ENCODE data around the gene INSYN1. TPM values are rescaled to one million over a fixed set of nuclear protein-coding genes. Genes with fewer than 3 reads are reported as not detected.
"Not testable (repeated sequence)": the region's sequence is repeated elsewhere in the genome, so short reads cannot be mapped to it uniquely, and the experiment has no call there.

The INSYN1 gene
- polyA plus RNA-seq, 1 donor from 2014 or later = 21.3 TPM

DNA sequence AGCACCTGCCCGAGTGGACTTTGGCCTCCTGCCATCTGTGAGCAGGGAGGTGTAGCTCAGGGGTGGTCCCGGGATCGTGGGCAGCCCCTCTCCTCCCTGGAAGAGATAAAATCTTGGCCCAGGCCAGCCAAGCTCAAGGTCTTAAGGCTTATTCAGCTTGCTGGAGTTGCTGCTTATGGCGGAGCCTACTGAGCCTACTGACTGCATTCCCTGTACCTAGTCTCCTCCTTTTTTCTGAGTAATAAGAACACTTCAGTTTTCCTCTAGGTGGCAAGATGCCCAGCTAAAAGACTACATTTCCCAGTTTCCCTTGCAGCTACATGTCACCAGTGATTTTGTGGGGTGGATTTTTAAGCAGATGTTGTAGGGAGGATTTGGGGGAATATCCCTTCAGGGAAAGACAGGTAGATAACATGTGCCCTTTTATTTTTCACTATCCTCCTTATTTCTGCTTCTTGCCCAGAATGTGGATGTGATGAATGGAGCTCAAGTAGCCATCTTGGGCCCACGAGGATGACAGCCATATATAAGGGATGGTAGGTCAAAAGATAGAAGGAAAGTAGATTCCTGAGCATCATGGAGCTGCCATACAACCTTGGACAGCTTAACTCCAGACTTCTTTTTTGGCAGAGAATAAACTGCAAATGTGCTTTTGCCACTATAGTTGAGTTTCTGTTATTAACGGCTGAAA lies 41.4 kb upstream of the INSYN1 start:
- no peaks in the 10 kb centered on the region for H3K79me2 ChIP-seq (replicated peaks; ENCODE audit: insufficient read depth, low read length)
- H3K9ac ChIP-seq (ENCODE audit: low read length) = no peak overlapping the region
- no peak overlapping the region for H2AFZ ChIP-seq (ENCODE audit: low read depth, low read length)
- no peaks in the 10 kb centered on the region for H3K36me3 ChIP-seq (ENCODE audit: insufficient read depth, low read length)
- H3K9me3 ChIP-seq (ENCODE audit: low read length) = no peaks in the 10 kb centered on the region
- no peak overlapping the region for H3K4me3 ChIP-seq (ENCODE audit: low read length)
- no peak for TF ChIP-seq EP300 (conservative IDR thresholded peaks at IDR 0.05; ENCODE audit: poor library complexity, severe bottlenecking)
- TF ChIP-seq TAF1 (IDR thresholded peaks at IDR 0.05; ENCODE audit: low read depth) = no peak
- TF ChIP-seq SMC3 (conservative IDR thresholded peaks at IDR 0.05; ENCODE audit: poor library complexity) = no peak
- no peak for TF ChIP-seq CTCF (IDR thresholded peaks at IDR 0.05; ENCODE audit: poor library complexity, severe bottlenecking)
- no peak overlapping the region for H3K27ac ChIP-seq (ENCODE audit: low read length)
- no peak overlapping the region for H3K4me2 ChIP-seq (ENCODE audit: low read length)
- H3F3A ChIP-seq (ENCODE audit: insufficient read depth, low read length, poor library complexity, severe bottlenecking) = no peaks in the 10 kb centered on the region
- no peaks in the 10 kb centered on the region for H4K20me1 ChIP-seq (ENCODE audit: insufficient read depth)
- no peaks in the 10 kb centered on the region for H3K27me3 ChIP-seq (ENCODE audit: insufficient read depth, low read depth, low read length)
- no peaks in the 10 kb centered on the region for H3K9me2 ChIP-seq (ENCODE audit: insufficient read depth, low read length)

GRCh38 chr15:73792899-73793541 lies 39.9 kb upstream of the INSYN1 start:
- not testable (repeated sequence) for H3K36me3 ChIP-seq (ENCODE audit: insufficient read depth, low read length); H2AFZ ChIP-seq (ENCODE audit: low read depth, low read length); H3K79me2 ChIP-seq (replicated peaks; ENCODE audit: insufficient read depth, low read length); H3K4me3 ChIP-seq (ENCODE audit: low read length); H3K4me2 ChIP-seq (ENCODE audit: low read length); H3K9me3 ChIP-seq (ENCODE audit: low read length); H3K27me3 ChIP-seq (ENCODE audit: insufficient read depth, low read depth, low read length); H3F3A ChIP-seq (ENCODE audit: insufficient read depth, low read length, poor library complexity, severe bottlenecking); H3K27ac ChIP-seq (ENCODE audit: low read length); H3K9me2 ChIP-seq (ENCODE audit: insufficient read depth, low read length); H3K9ac ChIP-seq (ENCODE audit: low read length); H4K20me1 ChIP-seq (ENCODE audit: insufficient read depth)

GRCh38 chr15:73792415-73792814 lies 39.3 kb upstream of the INSYN1 start:
- Histone ChIP-seq H4K20me1 (ENCODE audit: insufficient read depth) (no peaks in the 10 kb centered on the region), H3K4me2 (ENCODE audit: low read length) (no peak overlapping the region), H3K9me3 (ENCODE audit: low read length) (no peaks in the 10 kb centered on the region), H3K36me3 (ENCODE audit: insufficient read depth, low read length) (no peaks in the 10 kb centered on the region), H3K27ac (ENCODE audit: low read length) (no peak overlapping the region), H3K9me2 (ENCODE audit: insufficient read depth, low read length) (no peaks in the 10 kb centered on the region), H3K79me2 (replicated peaks; ENCODE audit: insufficient read depth, low read length) (no peaks in the 10 kb centered on the region), H3K4me3 (ENCODE audit: low read length) (no peak overlapping the region), H2AFZ (ENCODE audit: low read depth, low read length) (no peak overlapping the region), H3K9ac (ENCODE audit: low read length) (no peak overlapping the region), H3K27me3 (ENCODE audit: insufficient read depth, low read depth, low read length) (no peaks in the 10 kb centered on the region), H3F3A (ENCODE audit: insufficient read depth, low read length, poor library complexity, severe bottlenecking) (no peaks in the 10 kb centered on the region)
- TF ChIP-seq TAF1 (IDR thresholded peaks at IDR 0.05; ENCODE audit: low read depth) = no peak
- no peak for TF ChIP-seq POLR2AphosphoS5 (IDR thresholded peaks at IDR 0.05)
- TF ChIP-seq MXI1 (conservative IDR thresholded peaks at IDR 0.05; ENCODE audit: poor library complexity, severe bottlenecking) = no peak
- TF ChIP-seq EZH2 (IDR thresholded peaks at IDR 0.05; ENCODE audit: borderline replicate concordance, insufficient read depth, low read length, poor library complexity, severe bottlenecking) = no peak
- no peak for TF ChIP-seq SMC3 (conservative IDR thresholded peaks at IDR 0.05; ENCODE audit: poor library complexity)
- TF ChIP-seq, protein P1, sequence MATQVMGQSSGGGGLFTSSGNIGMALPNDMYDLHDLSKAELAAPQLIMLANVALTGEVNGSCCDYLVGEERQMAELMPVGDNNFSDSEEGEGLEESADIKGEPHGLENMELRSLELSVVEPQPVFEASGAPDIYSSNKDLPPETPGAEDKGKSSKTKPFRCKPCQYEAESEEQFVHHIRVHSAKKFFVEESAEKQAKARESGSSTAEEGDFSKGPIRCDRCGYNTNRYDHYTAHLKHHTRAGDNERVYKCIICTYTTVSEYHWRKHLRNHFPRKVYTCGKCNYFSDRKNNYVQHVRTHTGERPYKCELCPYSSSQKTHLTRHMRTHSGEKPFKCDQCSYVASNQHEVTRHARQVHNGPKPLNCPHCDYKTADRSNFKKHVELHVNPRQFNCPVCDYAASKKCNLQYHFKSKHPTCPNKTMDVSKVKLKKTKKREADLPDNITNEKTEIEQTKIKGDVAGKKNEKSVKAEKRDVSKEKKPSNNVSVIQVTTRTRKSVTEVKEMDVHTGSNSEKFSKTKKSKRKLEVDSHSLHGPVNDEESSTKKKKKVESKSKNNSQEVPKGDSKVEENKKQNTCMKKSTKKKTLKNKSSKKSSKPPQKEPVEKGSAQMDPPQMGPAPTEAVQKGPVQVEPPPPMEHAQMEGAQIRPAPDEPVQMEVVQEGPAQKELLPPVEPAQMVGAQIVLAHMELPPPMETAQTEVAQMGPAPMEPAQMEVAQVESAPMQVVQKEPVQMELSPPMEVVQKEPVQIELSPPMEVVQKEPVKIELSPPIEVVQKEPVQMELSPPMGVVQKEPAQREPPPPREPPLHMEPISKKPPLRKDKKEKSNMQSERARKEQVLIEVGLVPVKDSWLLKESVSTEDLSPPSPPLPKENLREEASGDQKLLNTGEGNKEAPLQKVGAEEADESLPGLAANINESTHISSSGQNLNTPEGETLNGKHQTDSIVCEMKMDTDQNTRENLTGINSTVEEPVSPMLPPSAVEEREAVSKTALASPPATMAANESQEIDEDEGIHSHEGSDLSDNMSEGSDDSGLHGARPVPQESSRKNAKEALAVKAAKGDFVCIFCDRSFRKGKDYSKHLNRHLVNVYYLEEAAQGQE (IDR thresholded peaks at IDR 0.05; ENCODE audit: borderline replicate concordance) = no peak
- no peak for TF ChIP-seq RAD21 (conservative IDR thresholded peaks at IDR 0.05)
- TF ChIP-seq CTCF (IDR thresholded peaks at IDR 0.05; ENCODE audit: poor library complexity, severe bottlenecking) = no peak

All from neural cell (in vitro differentiated cells).